OCI-LY7 (cell line): ENCODE measurements around the gene DENND10.
"Not testable (repeated sequence)": the region's sequence is repeated elsewhere in the genome, so short reads cannot be mapped to it uniquely, and the experiment has no call there.

ENCODE experiments used
- EZH2phosphoT487 ChIP-seq: fragments of 200-600 bp; sonication (generic); IDR thresholded peaks from 2 replicates; pipeline ENCODE4 v1.6.1; 2018; ENCODE audit warnings: low read depth, borderline replicate concordance, mild to moderate bottlenecking, mixed run types, antibody characterized with exemption, low read length, moderate library complexity, mixed read lengths
- TF ChIP-seq, protein P1 (sequence below): fragments of 200-600 bp; sonication (generic); conservative IDR thresholded peaks from 2 replicates; pipeline ENCODE4 v1.5.1; 2014; ENCODE audit warnings: mild to moderate bottlenecking, antibody characterized with exemption, low read length, moderate library complexity, mixed read lengths

GRCh38 chr10:119151601-119152000, 47.7 kb downstream of the DENND10 start:
- TF ChIP-seq, protein P1, sequence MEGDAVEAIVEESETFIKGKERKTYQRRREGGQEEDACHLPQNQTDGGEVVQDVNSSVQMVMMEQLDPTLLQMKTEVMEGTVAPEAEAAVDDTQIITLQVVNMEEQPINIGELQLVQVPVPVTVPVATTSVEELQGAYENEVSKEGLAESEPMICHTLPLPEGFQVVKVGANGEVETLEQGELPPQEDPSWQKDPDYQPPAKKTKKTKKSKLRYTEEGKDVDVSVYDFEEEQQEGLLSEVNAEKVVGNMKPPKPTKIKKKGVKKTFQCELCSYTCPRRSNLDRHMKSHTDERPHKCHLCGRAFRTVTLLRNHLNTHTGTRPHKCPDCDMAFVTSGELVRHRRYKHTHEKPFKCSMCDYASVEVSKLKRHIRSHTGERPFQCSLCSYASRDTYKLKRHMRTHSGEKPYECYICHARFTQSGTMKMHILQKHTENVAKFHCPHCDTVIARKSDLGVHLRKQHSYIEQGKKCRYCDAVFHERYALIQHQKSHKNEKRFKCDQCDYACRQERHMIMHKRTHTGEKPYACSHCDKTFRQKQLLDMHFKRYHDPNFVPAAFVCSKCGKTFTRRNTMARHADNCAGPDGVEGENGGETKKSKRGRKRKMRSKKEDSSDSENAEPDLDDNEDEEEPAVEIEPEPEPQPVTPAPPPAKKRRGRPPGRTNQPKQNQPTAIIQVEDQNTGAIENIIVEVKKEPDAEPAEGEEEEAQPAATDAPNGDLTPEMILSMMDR, result not testable (repeated sequence)
- not testable (repeated sequence) for TF ChIP-seq EZH2phosphoT487
